AG10803 (cell line): ENCODE results near the gene BOK.
"Not testable (repeated sequence)": the region's sequence is repeated elsewhere in the genome, so short reads cannot be mapped to it uniquely, and the experiment has no call there.

Experiments used
- DNase-seq: peaks from one replicate; pipeline ENCODE4 v3.0.0; 2010; ENCODE audit warnings: low read depth
- H3K4me3 ChIP-seq: 2 replicates; pipeline ENCODE4 v1.5.1; 2011; ENCODE audit warnings: mild to moderate bottlenecking, low read length, control low read depth
- TF ChIP-seq, protein P1 (sequence below): conservative IDR thresholded peaks from 2 replicates; pipeline ENCODE4 v1.5.1; 2011; ENCODE audit warnings: mild to moderate bottlenecking, low read length, control low read depth, inconsistent platforms

The BOK gene

DNA sequence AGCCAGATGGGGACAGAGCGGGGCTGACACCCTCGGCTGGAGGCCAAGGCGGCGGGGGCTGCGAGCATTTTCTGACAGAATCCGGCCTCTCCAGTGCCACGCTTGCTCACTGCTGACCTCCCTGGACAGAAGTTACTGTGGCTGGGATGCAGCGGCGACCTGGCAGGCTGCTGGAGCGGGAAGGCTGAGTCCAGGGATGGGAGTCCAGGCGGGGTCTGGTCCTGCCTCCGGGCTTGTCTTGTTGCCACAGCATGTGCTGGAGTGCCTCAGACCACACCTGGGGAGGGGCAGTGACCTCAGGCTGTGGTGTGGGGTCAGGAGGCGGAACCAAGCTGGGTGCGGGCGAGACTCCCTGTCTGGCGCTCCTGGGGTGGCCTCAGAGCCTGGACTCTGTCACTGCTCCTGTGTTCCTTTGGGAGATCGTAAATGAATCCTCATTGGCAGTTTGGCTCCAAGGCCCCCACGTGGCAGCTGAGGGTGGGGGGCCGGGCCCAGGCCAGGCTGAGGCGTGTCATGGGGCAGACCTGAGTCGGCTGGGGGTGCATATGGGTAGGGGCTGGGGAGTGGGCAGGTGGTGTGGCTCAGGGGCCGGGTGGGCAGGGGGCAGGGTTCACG is 5.5 kb downstream of the BOK start:
- TF ChIP-seq, protein P1, sequence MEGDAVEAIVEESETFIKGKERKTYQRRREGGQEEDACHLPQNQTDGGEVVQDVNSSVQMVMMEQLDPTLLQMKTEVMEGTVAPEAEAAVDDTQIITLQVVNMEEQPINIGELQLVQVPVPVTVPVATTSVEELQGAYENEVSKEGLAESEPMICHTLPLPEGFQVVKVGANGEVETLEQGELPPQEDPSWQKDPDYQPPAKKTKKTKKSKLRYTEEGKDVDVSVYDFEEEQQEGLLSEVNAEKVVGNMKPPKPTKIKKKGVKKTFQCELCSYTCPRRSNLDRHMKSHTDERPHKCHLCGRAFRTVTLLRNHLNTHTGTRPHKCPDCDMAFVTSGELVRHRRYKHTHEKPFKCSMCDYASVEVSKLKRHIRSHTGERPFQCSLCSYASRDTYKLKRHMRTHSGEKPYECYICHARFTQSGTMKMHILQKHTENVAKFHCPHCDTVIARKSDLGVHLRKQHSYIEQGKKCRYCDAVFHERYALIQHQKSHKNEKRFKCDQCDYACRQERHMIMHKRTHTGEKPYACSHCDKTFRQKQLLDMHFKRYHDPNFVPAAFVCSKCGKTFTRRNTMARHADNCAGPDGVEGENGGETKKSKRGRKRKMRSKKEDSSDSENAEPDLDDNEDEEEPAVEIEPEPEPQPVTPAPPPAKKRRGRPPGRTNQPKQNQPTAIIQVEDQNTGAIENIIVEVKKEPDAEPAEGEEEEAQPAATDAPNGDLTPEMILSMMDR = no peak
- DNase-seq = no peak
- H3K4me3 ChIP-seq = no peak overlapping the region

DNA sequence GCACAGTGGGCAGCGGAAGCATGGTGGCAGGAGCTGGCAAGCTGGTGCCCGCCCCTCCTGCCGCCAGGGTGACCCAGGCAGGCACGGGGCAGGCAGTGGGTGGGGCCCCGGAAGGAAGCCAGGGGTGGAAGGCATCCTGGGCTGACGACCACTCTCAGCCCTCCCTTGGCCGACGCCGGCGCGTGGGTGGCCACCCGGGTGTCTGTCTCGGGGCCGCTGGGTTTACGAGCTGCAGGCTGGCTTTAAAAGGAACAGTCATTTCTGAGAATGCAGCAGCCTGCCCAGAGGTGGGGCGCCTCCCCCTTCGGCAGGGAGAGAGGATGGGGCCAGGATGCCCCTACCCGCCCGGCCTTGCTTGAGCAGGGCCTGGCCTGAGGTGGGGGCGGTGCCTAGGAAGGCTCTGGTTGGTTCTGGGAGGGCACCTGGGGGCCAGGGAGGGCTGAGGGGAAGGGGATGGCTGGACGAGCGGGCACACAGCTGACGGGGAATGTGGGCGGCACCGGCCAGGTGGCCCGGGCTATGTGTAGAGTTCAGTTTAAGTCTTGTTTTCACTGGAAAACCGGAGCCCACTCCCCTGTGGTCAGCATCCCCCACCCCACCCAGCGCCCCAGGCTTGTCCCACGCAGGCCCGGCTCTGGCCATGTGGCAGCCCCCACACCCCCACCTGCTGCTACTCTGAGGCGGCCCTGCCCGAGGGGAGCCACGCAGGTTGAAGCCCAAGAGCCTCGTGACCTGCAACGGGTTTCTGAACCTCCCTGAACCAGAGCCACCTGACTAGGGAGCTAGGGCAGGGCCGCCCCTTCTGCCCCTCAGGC is 6.3 kb downstream of the BOK start:
- H3K4me3 ChIP-seq = no peak overlapping the region
- DNase-seq = no peak
- TF ChIP-seq, protein P1 = no peak

DNA sequence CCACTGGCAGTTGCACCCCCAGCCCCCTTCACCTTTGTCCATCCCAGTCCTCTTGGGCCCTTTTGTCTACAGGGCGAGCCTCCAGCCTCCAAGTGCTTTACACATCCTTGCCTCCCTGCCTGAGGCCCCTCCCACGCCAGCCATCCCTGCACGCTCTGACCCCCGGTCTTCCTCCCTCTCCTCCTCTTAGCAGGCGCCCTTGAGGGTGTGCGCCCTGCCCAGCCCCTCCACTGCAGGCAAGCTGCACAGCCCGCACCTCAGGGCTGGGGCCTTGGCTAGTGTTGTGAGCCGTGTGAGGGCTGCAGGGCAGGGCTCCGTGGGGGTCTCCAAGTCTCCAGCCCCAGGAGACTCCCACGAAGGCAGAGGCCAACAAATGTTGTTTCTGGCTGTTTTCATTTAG is 6.9 kb downstream of the BOK start:
- TF ChIP-seq, protein P1 = no peak
- DNase-seq = no peak
- H3K4me3 ChIP-seq = no peak overlapping the region

DNA sequence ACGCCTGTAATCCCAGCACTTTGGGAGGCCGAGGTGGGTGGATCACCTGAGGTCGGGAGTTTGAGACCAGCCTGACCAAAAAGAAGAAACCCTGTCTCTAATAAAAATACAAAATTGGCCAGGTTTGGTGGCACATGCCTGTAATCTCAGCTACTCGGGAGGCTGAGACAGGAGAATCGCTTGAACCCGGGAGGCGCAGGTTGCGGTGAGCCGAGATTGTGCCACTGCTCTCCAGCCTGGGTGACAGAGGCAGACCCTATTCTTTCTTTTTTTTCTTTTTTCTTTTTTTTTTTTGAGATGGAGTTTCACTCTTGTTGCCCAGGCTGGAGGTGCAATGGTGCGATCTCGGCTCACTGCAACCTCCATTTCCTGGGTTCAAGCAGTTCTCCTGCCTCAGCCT is 7.5 kb downstream of the BOK start:
- DNase-seq, H3K4me3 ChIP-seq: not testable (repeated sequence)

DNA sequence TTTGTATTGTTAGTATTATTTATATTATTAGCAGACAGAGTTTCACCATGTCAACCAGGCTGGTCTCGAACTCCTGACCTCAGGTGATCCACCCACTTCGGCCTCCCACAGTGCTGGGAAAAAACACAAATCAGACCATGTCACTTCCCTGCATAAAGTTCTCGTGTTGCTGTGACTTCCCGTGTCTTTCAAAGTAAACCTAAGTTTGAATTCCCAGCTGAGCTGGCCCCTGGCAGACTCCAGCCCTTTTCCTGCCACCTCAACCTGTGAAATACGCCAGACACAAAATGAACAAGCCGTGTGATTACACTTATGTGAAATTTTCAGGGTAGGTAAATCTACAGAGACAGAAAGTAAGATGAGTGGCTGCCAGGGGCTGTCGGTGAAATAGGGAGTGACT is 7.9 kb downstream of the BOK start:
- TF ChIP-seq, protein P1 = no peak
- no peak for DNase-seq
- no peak overlapping the region for H3K4me3 ChIP-seq

DNA sequence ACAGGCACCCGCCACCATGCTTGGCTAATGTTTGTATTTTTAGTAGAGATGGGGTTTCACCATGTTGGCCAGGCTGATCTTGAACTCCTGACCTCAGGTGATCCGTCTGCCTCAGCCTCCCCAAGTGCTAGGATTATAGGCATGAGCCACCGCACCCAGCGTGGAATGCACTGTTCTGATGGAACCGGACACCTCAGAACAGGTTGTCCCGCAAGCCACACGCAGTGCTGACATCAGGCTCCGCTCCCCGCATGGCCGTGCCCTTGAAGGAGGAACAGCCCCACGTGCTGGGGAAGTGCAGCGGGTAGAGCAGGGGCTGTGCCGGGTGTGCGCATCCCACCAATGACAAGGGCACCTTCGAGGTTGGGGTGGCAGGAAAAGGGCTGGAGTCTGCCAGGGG is 8.7 kb downstream of the BOK start:
- DNase-seq, H3K4me3 ChIP-seq: not testable (repeated sequence)

DNA sequence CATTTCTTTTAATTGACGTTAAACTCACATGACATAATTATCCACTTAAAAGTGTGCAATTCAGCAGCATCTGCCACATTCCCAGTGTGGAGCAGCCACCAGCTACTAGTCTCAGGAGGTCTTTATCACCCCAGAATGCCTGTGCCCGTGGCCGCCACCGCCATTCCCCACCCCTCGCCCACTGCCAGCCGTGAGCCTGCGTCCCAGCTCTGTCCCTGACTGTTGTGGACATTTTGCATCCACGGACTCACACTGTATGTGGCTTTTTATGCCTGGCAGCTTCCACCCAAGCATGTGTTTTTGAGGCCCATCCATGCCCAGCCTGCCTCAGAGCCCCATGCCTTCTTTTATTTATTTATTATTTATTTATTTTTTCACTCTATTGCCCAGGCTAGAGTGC is 9.2 kb downstream of the BOK start:
- DNase-seq = no peak
- no peak overlapping the region for H3K4me3 ChIP-seq
- TF ChIP-seq, protein P1 = no peak

DNA sequence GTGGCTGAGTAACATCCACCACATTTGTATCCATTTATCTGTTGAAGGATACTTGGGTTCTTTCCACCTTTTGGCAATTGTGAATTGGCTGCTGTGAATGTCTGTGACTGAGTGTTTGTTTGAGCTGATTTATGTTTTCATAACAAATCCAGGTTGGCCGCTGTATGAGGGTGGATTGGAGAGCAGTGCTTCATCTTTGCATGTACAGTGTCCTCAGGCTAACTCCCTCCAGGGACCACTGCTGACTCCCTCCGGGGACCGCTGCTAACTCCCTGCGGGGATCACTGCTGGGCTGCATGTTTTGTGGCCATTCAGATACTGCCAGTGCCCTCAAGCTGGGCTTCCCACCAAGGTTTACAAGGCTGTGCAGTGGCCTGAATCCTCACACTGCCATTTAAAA is 10.2 kb downstream of the BOK start:
- TF ChIP-seq, protein P1 = no peak
- no peak overlapping the region for H3K4me3 ChIP-seq
- no peak for DNase-seq
